Activated naive CD4-positive, alpha-beta T cell treated with anti-CD3 and anti-CD28 coated beads, Interleukin-2, amount 50 U/mL, for 24 hours (primary cell): ENCODE measurements around the gene KIF7.
"Not testable (repeated sequence)": the region's sequence is repeated elsewhere in the genome, so short reads cannot be mapped to it uniquely, and the experiment has no call there.

Source experiments
- H3K27ac Mint-ChIP-seq: one replicate; pipeline ENCODE4 v1.8.0; 2021; ENCODE audit warnings: mild to moderate bottlenecking, mixed read lengths
- H3K27me3 Mint-ChIP-seq: one replicate; pipeline ENCODE4 v1.8.0; 2021; ENCODE audit warnings: mixed read lengths
- H3K36me3 Mint-ChIP-seq: one replicate; pipeline ENCODE4 v1.8.0; 2021; ENCODE audit warnings: mixed read lengths
- H3K4me1 Mint-ChIP-seq: one replicate; pipeline ENCODE4 v1.8.0; 2021; ENCODE audit warnings: mixed read lengths
- H3K4me3 Mint-ChIP-seq: one replicate; pipeline ENCODE4 v1.8.0; 2021; ENCODE audit warnings: mild to moderate bottlenecking, mixed read lengths
- H3K9me3 Mint-ChIP-seq: one replicate; pipeline ENCODE4 v1.8.0; 2021; ENCODE audit warnings: mixed read lengths

The KIF7 gene

GRCh38 chr15:89615135-89615534 is 40.1 kb downstream of the KIF7 start:
- Mint-ChIP-seq H3K27me3 (no peaks in the 10 kb centered on the region), H3K36me3 (peaks cover 10% of the 10 kb centered on the region), H3K9me3 (peaks cover 11% of the 10 kb centered on the region), H3K4me1 (no peaks in the 10 kb centered on the region), H3K4me3 (no peak overlapping the region), H3K27ac (no peak overlapping the region)

GRCh38 chr15:89614164-89614563 is 41.1 kb downstream of the KIF7 start:
- H3K4me1 Mint-ChIP-seq = no peaks in the 10 kb centered on the region
- H3K9me3 Mint-ChIP-seq = peaks cover 11% of the 10 kb centered on the region
- peaks cover 10% of the 10 kb centered on the region for H3K36me3 Mint-ChIP-seq
- no peak overlapping the region for H3K27ac Mint-ChIP-seq
- no peak overlapping the region for H3K4me3 Mint-ChIP-seq
- H3K27me3 Mint-ChIP-seq = no peaks in the 10 kb centered on the region

GRCh38 chr15:89613031-89613430 is 42.2 kb downstream of the KIF7 start:
- Mint-ChIP-seq H3K27me3 (no peaks in the 10 kb centered on the region), H3K4me1 (no peaks in the 10 kb centered on the region), H3K27ac (no peak overlapping the region), H3K4me3 (no peak overlapping the region), H3K36me3 (peaks cover 10% of the 10 kb centered on the region), H3K9me3 (peaks cover 11% of the 10 kb centered on the region)

GRCh38 chr15:89611317-89611716 is 44.0 kb downstream of the KIF7 start:
- peaks cover 11% of the 10 kb centered on the region for H3K9me3 Mint-ChIP-seq
- no peak overlapping the region for H3K27ac Mint-ChIP-seq
- peaks cover 10% of the 10 kb centered on the region for H3K36me3 Mint-ChIP-seq
- no peaks in the 10 kb centered on the region for H3K4me1 Mint-ChIP-seq
- H3K27me3 Mint-ChIP-seq = no peaks in the 10 kb centered on the region
- H3K4me3 Mint-ChIP-seq = no peak overlapping the region

GRCh38 chr15:89599021-89599420 is 56.2 kb downstream of the KIF7 start:
- Mint-ChIP-seq H3K4me3 (no peak overlapping the region), H3K4me1 (no peaks in the 10 kb centered on the region), H3K27me3 (no peaks in the 10 kb centered on the region), H3K9me3 (no peaks in the 10 kb centered on the region), H3K27ac (no peak overlapping the region), H3K36me3 (no peaks in the 10 kb centered on the region)

- no peaks in the 10 kb centered on the region for H3K9me3 Mint-ChIP-seq
- H3K27ac Mint-ChIP-seq = no peak overlapping the region
- no peak overlapping the region for H3K4me3 Mint-ChIP-seq
- no peaks in the 10 kb centered on the region for H3K36me3 Mint-ChIP-seq
- H3K27me3 Mint-ChIP-seq = no peaks in the 10 kb centered on the region
- H3K4me1 Mint-ChIP-seq = no peaks in the 10 kb centered on the region
Measured at GRCh38 chr15:89593018-89593417, 62.2 kb downstream of the KIF7 start.

GRCh38 chr15:89591834-89592233 is 63.4 kb downstream of the KIF7 start:
- no peaks in the 10 kb centered on the region for H3K27me3 Mint-ChIP-seq
- H3K9me3 Mint-ChIP-seq = no peaks in the 10 kb centered on the region
- H3K36me3 Mint-ChIP-seq = no peaks in the 10 kb centered on the region
- no peaks in the 10 kb centered on the region for H3K4me1 Mint-ChIP-seq
- H3K27ac Mint-ChIP-seq = no peak overlapping the region
- H3K4me3 Mint-ChIP-seq = no peak overlapping the region

- H3K4me1 Mint-ChIP-seq = no peaks in the 10 kb centered on the region
- no peaks in the 10 kb centered on the region for H3K9me3 Mint-ChIP-seq
- H3K27me3 Mint-ChIP-seq = no peaks in the 10 kb centered on the region
- H3K36me3 Mint-ChIP-seq = no peaks in the 10 kb centered on the region
- no peak overlapping the region for H3K4me3 Mint-ChIP-seq
- H3K27ac Mint-ChIP-seq = no peak overlapping the region
Measured at GRCh38 chr15:89587955-89588354, 67.3 kb downstream of the KIF7 start.

GRCh38 chr15:89586651-89587050 is 68.6 kb downstream of the KIF7 start:
- H3K4me1 Mint-ChIP-seq = no peaks in the 10 kb centered on the region
- no peak overlapping the region for H3K27ac Mint-ChIP-seq
- H3K4me3 Mint-ChIP-seq = no peak overlapping the region
- H3K36me3 Mint-ChIP-seq = no peaks in the 10 kb centered on the region
- H3K9me3 Mint-ChIP-seq = no peaks in the 10 kb centered on the region
- no peaks in the 10 kb centered on the region for H3K27me3 Mint-ChIP-seq

- H3K27me3 Mint-ChIP-seq, H3K27ac Mint-ChIP-seq, H3K4me1 Mint-ChIP-seq, H3K9me3 Mint-ChIP-seq, H3K36me3 Mint-ChIP-seq, H3K4me3 Mint-ChIP-seq: not testable (repeated sequence)
Measured at GRCh38 chr15:89580747-89581146, 74.5 kb downstream of the KIF7 start.

- Mint-ChIP-seq H3K27ac (no peak overlapping the region), H3K27me3 (no peaks in the 10 kb centered on the region), H3K36me3 (no peaks in the 10 kb centered on the region), H3K4me3 (no peak overlapping the region), H3K9me3 (no peaks in the 10 kb centered on the region), H3K4me1 (peaks cover 5% of the 10 kb centered on the region)
Measured at GRCh38 chr15:89578146-89578545, 77.1 kb downstream of the KIF7 start.
